ENCODE results near the gene CCR5AS.

The CCR5AS gene

DNA sequence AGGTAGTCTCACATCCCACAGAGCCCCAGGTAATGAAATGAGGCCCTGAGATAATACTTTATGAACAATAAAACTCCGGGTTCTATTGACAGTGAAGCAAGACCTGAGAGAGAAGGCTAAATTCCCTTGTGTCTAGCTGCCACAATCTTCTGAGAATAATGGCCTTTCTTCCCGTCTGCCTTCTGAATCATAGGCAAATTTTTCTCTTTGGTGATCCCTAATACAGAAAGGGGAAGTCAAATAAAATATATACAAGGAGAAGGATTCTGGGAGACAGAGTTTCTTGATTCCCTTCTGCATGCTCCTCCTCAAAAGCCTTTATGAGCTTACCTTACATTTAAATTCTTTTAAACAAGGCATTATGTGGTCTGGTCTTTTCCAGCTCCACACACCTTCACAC lies 82.8 kb downstream of the CCR5AS start:
- H3K4me3 ChIP-seq (ENCODE audit: insufficient read depth, low read depth, low read length, poor library complexity, severe bottlenecking): no peak overlapping the region
- no peak for DNase-seq
- no peaks in the 10 kb centered on the region for H3K27me3 ChIP-seq (replicated peaks; ENCODE audit: control insufficient read depth, insufficient read depth, low read length, poor library complexity, severe bottlenecking)
- H3K4me1 ChIP-seq (ENCODE audit: control insufficient read depth, insufficient read depth, low read length, poor library complexity, severe bottlenecking): no peaks in the 10 kb centered on the region
- H3K27ac ChIP-seq (ENCODE audit: insufficient read depth, low read length, poor library complexity, severe bottlenecking): no peak overlapping the region
- no peaks in the 10 kb centered on the region for H3K36me3 ChIP-seq (ENCODE audit: control insufficient read depth, insufficient read depth, low read length)
- H3K9me3 ChIP-seq (ENCODE audit: control insufficient read depth, low read length): no peaks in the 10 kb centered on the region

DNA sequence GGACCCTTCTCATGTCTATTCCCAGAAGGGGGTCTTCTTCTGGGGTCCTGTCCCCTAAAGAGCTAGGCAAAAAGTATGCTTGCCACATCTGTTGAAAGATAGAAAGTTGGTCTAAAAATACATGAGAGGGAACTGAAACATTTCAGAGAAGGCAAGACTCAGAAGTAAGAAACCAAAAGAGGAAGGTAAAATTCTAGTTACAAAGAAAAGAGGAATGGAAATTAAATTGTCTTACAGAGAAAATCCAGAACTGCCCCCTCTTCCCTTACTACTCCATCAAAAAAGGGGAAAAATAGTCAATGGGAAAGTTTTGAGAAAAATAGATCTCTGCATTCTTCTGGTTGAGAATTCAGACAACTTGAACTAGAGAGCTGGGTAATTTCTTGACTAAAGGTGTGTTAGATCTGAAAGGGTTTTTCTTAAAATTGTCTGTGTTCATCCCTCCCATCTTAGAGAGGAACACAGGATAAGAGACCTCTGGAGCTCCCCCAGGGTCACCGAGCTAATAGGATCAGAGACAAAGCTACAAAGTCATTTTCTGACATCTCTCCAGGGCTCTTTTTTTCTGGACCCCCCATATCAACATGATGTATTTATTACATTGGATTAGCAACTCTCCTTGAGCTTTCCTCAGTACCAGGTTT lies 85.3 kb downstream of the CCR5AS start:
- H3K27me3 ChIP-seq (replicated peaks; ENCODE audit: control insufficient read depth, insufficient read depth, low read length, poor library complexity, severe bottlenecking): no peaks in the 10 kb centered on the region
- H3K27ac ChIP-seq (ENCODE audit: insufficient read depth, low read length, poor library complexity, severe bottlenecking): no peak overlapping the region
- H3K9me3 ChIP-seq (ENCODE audit: control insufficient read depth, low read length): no peaks in the 10 kb centered on the region
- DNase-seq: no peak
- H3K36me3 ChIP-seq (ENCODE audit: control insufficient read depth, insufficient read depth, low read length): no peaks in the 10 kb centered on the region
- H3K4me1 ChIP-seq (ENCODE audit: control insufficient read depth, insufficient read depth, low read length, poor library complexity, severe bottlenecking): no peaks in the 10 kb centered on the region
- no peak overlapping the region for H3K4me3 ChIP-seq (ENCODE audit: insufficient read depth, low read depth, low read length, poor library complexity, severe bottlenecking)

DNA sequence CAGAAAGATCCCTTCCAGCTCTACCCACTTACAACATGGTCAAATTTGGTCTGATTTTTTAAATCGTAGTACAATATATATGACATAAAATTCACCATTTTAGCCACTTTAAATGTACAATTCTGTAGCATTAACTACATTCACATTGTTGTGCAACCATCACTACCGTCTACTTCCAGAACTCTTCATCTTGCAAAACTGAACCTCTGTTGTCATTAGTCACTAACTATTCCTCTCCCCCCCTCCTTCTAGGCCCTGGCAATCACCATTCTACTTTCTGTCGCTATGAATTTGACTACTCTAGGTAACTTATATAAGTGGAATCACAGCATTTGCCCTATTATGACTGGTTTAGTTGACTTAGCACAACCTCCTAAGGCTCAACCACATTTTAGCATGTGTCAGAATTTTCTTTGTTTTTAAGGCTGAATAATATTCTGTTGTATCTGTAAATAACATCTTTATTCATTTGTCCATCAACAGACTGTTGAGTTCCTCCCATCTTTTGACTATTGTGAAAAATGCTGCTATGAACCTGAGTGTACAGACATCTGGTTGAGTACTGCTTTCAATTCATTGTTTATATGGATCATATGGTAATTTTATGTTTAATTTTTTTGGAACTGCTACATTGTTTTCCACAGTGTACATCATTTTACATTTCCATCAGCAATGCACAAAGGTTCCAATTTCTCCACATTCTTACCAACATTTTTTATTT lies 88.5 kb downstream of the CCR5AS start:
- no peaks in the 10 kb centered on the region for H3K9me3 ChIP-seq (ENCODE audit: control insufficient read depth, low read length)
- no peaks in the 10 kb centered on the region for H3K36me3 ChIP-seq (ENCODE audit: control insufficient read depth, insufficient read depth, low read length)
- DNase-seq: no peak
- H3K27ac ChIP-seq (ENCODE audit: insufficient read depth, low read length, poor library complexity, severe bottlenecking): no peak overlapping the region
- H3K4me3 ChIP-seq (ENCODE audit: insufficient read depth, low read depth, low read length, poor library complexity, severe bottlenecking): no peak overlapping the region
- no peaks in the 10 kb centered on the region for H3K4me1 ChIP-seq (ENCODE audit: control insufficient read depth, insufficient read depth, low read length, poor library complexity, severe bottlenecking)
- no peaks in the 10 kb centered on the region for H3K27me3 ChIP-seq (replicated peaks; ENCODE audit: control insufficient read depth, insufficient read depth, low read length, poor library complexity, severe bottlenecking)

DNA sequence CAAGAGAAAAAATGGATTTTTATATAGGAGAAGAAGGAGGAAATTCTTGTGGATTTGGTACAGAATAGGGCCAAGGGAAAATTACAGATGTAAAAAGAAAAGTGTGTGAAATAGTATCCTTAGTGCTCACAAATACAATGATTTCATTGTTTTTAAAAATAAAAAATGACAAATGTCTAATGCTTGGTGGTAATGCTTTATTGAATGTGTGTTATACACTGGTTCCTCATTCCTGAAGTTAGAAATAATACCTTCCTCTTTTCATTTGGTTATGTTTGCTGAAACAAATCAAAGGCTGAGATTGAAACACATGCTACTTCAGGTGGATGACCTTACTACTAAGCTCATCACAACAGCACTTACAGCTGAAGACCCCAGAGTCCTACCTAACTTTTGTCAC lies 90.7 kb downstream of the CCR5AS start:
- H3K4me3 ChIP-seq (ENCODE audit: insufficient read depth, low read depth, low read length, poor library complexity, severe bottlenecking): no peak overlapping the region
- no peaks in the 10 kb centered on the region for H3K9me3 ChIP-seq (ENCODE audit: control insufficient read depth, low read length)
- no peak for DNase-seq
- H3K27ac ChIP-seq (ENCODE audit: insufficient read depth, low read length, poor library complexity, severe bottlenecking): no peak overlapping the region
- no peaks in the 10 kb centered on the region for H3K4me1 ChIP-seq (ENCODE audit: control insufficient read depth, insufficient read depth, low read length, poor library complexity, severe bottlenecking)
- H3K36me3 ChIP-seq (ENCODE audit: control insufficient read depth, insufficient read depth, low read length): no peaks in the 10 kb centered on the region
- no peaks in the 10 kb centered on the region for H3K27me3 ChIP-seq (replicated peaks; ENCODE audit: control insufficient read depth, insufficient read depth, low read length, poor library complexity, severe bottlenecking)

DNA sequence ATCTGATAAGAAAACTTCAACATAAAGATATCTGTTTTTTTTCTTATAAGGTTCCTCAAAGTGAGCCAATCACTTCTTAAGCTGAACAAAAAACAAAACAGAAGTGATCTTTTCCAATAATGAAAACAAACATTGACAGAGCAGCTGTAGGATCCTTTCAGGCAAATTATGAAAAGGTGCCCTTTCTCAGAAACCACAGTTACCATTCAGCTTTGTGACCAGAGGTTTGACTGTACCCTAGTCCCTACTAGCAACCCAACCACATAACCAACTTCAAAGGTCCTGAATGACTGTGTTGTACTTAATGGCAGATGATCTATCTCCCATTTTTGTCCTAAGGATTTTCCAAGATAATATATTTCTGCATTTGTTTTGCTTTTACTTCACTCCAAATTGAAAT lies 92.3 kb downstream of the CCR5AS start:
- no peak overlapping the region for H3K27ac ChIP-seq (ENCODE audit: insufficient read depth, low read length, poor library complexity, severe bottlenecking)
- no peaks in the 10 kb centered on the region for H3K9me3 ChIP-seq (ENCODE audit: control insufficient read depth, low read length)
- no peak overlapping the region for H3K4me3 ChIP-seq (ENCODE audit: insufficient read depth, low read depth, low read length, poor library complexity, severe bottlenecking)
- no peaks in the 10 kb centered on the region for H3K36me3 ChIP-seq (ENCODE audit: control insufficient read depth, insufficient read depth, low read length)
- no peak for DNase-seq
- H3K27me3 ChIP-seq (replicated peaks; ENCODE audit: control insufficient read depth, insufficient read depth, low read length, poor library complexity, severe bottlenecking): no peaks in the 10 kb centered on the region
- H3K4me1 ChIP-seq (ENCODE audit: control insufficient read depth, insufficient read depth, low read length, poor library complexity, severe bottlenecking): no peaks in the 10 kb centered on the region
